SH-SY5Y (cell line): ENCODE data around the gene RIT2.

Experiments
- GATA2 ChIP-seq: IDR thresholded peaks from 2 replicates; pipeline ENCODE4 v1.6.1; 2011; ENCODE audit warnings: mild to moderate bottlenecking, low read depth, low read length
- GATA3 ChIP-seq: IDR thresholded peaks from 2 replicates; pipeline ENCODE4 v1.6.1; 2011; ENCODE audit warnings: low read depth, mild to moderate bottlenecking, low read length, moderate library complexity

DNA sequence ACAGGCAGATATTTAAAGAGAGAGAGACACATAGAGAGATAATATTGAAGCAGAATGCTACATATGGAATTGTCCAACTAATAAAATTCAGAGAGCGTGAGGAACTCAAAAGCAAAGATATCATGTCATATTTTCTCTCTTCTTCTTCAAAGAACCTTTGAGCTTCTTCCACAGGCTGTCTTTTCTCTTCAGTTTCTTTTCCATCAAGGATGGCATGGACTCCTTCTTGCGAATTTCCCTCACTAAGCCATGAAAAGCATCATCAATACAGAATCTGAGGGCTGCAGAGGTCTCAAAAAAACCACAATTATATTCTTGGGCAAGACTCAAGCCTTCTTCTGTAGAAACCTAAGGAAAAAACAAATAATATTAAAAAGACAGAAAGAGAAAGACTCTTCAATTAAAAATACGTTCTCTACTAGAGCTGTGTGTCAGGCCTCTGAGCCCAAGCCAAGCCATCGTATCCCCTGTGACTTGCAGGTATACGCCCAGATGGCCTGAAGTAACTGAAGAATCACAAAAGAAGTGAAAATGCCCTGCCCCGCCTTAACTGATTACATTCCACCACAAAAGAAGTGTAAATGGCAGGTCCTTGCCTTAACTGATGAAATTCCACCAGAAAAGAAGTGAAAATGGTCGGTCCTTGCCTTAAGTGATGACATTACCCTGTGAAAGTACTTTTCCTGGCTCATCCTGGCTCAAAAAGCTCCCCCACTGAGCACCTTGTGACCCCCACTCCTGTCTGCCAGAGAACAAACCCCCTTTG lies 371.9 kb downstream of the RIT2 start:
- no peak for TF ChIP-seq GATA2
- no peak for TF ChIP-seq GATA3
